Loucy (cell line): ENCODE measurements around the gene ATAD3C.

Source experiments
- CTCF ChIP-seq: fragments of 200-600 bp; sonication (generic); conservative IDR thresholded peaks from 2 replicates; pipeline ENCODE4 v1.5.1; 2014; ENCODE audit warnings: mild to moderate bottlenecking, antibody characterized with exemption, low read length
- EZH2phosphoT487 ChIP-seq: fragments of 200-600 bp; IDR thresholded peaks from 2 replicates; pipeline ENCODE4 v1.6.1; 2018; ENCODE audit warnings: antibody characterized with exemption, mild to moderate bottlenecking, moderate library complexity, borderline replicate concordance

GRCh38 chr1:1460540-1461130, 11.1 kb downstream of the ATAD3C start:
- TF ChIP-seq CTCF (no peak), EZH2phosphoT487 (no peak)
